Measurements from ENCODE around the gene NUDT9.
A peak's percentile ranks its signal among the peaks of the same experiment; 100 is the strongest.

NUDT9 gene

DNA sequence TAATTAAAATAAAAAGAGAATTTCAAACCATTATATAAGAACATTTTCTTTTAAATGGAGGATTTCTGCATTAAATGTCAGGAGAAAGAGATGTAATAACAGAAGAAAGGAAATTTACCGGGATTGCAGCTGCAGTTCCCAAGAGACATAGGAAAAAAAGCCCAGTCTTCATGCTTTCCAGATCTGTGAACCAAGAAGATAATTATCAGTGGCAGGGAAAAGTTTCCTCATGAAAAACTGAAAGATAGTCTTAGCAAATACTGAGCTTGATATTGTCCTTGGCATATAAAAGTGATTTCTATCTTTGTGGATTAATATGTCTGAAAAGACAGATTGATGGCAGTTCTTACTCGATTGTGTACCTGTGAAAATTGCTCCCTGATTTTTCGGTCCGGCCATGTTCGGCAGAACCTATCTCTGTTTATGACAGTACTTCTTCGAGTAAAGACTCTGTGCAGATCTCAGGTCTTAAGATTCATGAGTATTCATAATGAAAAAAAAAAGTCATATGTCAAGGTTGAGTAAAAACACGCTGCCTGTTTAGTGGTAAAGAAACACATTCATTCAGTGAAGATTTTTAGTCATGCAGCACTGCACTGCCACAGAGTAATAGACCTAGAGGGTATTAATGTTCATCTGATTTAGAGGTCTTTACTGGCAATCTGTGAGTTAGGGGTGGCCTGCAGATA, 77.2 kb downstream of the NUDT9 start:
- H3K4me3 ChIP-seq (ENCODE audit: low read depth, low read length), result peak overlapping the region; percentile 15; the same call in 1 of the 2 replicates
- peak; percentile 64 for DNase-seq (ENCODE audit: low read depth)
- TF ChIP-seq, protein P1, sequence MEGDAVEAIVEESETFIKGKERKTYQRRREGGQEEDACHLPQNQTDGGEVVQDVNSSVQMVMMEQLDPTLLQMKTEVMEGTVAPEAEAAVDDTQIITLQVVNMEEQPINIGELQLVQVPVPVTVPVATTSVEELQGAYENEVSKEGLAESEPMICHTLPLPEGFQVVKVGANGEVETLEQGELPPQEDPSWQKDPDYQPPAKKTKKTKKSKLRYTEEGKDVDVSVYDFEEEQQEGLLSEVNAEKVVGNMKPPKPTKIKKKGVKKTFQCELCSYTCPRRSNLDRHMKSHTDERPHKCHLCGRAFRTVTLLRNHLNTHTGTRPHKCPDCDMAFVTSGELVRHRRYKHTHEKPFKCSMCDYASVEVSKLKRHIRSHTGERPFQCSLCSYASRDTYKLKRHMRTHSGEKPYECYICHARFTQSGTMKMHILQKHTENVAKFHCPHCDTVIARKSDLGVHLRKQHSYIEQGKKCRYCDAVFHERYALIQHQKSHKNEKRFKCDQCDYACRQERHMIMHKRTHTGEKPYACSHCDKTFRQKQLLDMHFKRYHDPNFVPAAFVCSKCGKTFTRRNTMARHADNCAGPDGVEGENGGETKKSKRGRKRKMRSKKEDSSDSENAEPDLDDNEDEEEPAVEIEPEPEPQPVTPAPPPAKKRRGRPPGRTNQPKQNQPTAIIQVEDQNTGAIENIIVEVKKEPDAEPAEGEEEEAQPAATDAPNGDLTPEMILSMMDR (IDR thresholded peaks at IDR 0.05; ENCODE audit: insufficient read depth, low read depth, low read length, missing control alignments), result no peak

DNA sequence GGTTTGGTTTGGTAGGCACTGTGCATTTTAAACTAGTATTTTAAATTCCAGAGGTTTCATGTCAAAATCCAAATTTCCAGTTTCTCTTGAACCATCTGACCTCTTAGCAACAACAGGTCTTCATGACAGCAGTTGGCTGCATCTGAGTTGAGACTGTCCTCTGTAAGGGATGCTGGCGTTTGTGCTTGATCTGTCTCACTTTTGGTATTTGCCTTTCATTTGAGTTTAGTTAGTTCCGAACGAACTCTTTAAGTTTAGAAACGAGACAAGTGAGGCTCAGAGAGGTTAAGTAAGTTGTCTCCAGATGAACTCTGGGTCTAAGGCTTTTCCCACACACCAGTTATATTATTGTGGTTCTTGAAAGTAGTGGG, 77.7 kb downstream of the NUDT9 start:
- TF ChIP-seq, protein P1 (IDR thresholded peaks at IDR 0.05; ENCODE audit: insufficient read depth, low read depth, low read length, missing control alignments), result no peak
- no peak overlapping the region for H3K4me3 ChIP-seq (ENCODE audit: low read depth, low read length)
- DNase-seq (ENCODE audit: low read depth), result peak; percentile 47

DNA sequence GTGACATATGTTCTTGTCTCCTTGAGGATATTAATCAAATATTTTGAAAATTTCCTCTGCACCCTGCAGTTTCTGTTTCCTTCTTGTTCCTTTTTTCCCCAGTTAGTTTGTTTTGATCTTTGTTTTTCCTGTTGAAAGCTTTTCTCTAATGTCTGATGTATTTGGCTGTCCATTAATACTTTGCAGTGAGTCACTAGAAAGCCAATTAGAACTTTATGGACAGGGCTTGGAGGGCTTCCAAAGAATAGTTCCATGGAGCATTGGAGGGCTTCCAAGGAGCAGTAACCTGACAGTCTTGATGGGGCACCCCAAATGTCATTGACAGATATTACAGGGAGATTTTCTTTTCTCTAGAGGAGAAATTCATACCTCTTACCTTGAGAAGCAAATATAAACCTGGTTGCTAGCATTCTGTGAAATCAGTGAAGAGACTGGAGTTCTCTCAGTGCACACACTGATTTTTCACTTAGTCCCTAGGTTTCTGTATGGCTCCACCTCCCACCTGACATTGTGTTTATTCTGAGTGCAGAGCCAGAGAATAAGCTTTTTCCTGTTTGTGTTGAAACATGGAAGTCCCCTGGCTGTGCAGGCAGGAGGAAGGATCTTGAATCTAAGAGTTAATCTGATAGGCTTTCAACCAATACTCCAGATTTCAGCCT, 80.3 kb downstream of the NUDT9 start:
- TF ChIP-seq, protein P1 (IDR thresholded peaks at IDR 0.05; ENCODE audit: insufficient read depth, low read depth, low read length, missing control alignments), result no peak
- H3K4me3 ChIP-seq (ENCODE audit: low read depth, low read length), result no peak overlapping the region
- no peak for DNase-seq (ENCODE audit: low read depth)

DNA sequence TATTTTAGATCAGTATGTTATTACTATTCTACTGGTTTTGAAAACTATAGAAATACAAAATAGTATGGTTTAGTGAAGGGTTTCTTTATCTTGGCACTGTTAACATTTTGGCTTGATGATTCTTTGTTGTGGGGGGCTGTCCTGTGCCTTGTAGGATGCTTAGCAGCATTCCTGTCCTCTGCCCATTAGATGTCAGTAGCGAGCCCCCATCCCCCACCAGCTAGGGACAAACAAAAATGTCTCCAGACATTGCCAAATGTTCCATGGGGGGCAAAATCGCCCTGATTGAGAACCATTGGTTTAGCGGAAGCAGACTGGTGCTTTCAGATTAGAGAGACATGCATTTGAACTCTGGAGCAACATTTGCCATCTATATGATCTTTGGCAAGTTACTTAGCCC, 83.5 kb downstream of the NUDT9 start:
- TF ChIP-seq, protein P1 (IDR thresholded peaks at IDR 0.05; ENCODE audit: insufficient read depth, low read depth, low read length, missing control alignments), result no peak
- no peak for DNase-seq (ENCODE audit: low read depth)
- H3K4me3 ChIP-seq (ENCODE audit: low read depth, low read length), result no peak overlapping the region

DNA sequence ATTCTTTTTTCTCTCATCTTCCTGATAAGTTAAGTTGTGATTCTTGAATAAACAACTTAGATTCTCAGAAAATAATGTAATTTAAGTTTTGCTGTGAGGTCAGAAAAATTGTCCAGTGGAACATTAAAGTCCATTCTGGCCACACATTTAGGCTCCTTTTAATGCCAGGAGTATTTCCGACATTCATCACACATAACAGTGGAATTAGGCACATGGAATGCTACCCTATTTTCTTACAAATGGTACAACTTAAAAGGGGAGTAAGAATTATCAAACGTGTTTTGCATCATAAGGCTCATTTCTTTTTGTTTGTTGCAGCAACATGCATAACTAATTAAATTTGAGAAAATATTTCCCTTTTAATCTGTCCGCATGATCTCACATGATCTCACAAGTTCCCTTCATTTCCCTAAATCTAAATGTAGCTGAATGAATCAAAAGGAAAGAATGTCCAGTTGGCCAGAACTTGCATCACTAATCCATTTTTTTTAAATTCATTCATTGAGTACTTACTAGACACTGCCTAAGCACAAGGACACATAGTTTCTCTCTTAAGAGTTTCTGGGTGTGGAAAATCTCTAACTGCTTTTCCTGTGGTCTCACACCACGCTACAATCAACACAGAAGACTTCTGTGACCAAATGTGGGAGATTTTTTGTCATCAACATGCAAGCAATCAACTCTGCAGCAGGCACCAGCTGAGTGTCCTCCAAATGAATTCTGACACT, 84.8 kb downstream of the NUDT9 start:
- DNase-seq (ENCODE audit: low read depth), result no peak
- no peak overlapping the region for H3K4me3 ChIP-seq (ENCODE audit: low read depth, low read length)
- TF ChIP-seq, protein P1 (IDR thresholded peaks at IDR 0.05; ENCODE audit: insufficient read depth, low read depth, low read length, missing control alignments), result no peak

Data from GM12865 (cell line).